GM12865 (cell line): Measurements from ENCODE around the gene PLEKHG3.

Source experiments
- DNase-seq: peaks from one replicate; pipeline ENCODE4 v3.0.0; 2010; ENCODE audit warnings: low read depth
- H3K4me3 ChIP-seq: 2 replicates; pipeline ENCODE4 v1.5.1; 2011; ENCODE audit warnings: mild to moderate bottlenecking, low read depth, low read length, control low read depth
- CTCF ChIP-seq: IDR thresholded peaks from 2 replicates; pipeline ENCODE4 v1.5.1; 2011; ENCODE audit warnings: low read length, control low read depth, low read depth, inconsistent platforms; ENCODE audit not compliant: insufficient read depth; ENCODE audit errors: missing control alignments

The PLEKHG3 gene

DNA sequence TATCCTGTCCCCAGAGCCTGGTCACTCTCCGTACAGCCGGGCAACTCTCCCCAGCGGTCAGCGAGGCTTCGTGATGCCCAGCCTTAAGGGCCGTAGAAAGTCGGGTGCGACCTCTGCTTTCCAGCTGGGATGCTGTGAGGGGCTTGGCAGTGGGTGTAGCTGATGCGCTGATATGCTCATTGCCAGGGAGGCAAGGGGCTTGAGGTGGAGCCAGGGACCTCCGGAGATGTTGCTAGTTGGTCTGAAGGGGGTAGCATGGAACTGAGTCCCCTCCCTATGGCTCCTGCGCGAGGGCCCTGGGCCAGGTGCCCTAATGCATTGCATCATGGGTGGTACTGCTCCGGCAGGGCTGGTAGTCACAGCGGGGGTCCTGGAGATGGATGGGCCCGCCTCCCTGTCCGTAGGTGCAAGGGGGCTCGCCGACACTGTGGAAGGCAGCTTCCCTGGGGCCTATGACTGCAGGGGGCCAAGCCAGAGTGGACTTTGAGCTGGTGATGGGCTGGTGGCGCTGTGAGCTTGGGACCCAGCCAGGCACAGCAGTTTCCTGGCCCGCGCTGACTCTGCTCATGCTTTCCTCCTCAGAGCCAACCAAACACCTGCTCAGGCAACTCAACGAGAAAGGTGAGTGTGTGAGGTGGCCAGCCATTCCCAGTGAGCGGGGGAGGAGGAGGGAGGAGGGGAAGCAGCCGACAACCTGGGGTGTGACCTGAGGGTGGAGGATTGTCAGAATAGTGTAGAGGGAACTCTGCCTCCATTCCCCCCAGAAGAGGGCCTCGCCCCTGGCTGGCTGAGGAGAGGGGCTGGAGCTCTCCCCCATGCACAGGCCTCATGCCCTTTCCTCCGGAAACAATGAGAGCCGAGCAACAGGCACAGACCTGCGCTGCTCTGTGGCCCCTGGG, 32.3 kb downstream of the PLEKHG3 start:
- H3K4me3 ChIP-seq: no peak overlapping the region
- no peak for TF ChIP-seq CTCF
- DNase-seq: no peak

DNA sequence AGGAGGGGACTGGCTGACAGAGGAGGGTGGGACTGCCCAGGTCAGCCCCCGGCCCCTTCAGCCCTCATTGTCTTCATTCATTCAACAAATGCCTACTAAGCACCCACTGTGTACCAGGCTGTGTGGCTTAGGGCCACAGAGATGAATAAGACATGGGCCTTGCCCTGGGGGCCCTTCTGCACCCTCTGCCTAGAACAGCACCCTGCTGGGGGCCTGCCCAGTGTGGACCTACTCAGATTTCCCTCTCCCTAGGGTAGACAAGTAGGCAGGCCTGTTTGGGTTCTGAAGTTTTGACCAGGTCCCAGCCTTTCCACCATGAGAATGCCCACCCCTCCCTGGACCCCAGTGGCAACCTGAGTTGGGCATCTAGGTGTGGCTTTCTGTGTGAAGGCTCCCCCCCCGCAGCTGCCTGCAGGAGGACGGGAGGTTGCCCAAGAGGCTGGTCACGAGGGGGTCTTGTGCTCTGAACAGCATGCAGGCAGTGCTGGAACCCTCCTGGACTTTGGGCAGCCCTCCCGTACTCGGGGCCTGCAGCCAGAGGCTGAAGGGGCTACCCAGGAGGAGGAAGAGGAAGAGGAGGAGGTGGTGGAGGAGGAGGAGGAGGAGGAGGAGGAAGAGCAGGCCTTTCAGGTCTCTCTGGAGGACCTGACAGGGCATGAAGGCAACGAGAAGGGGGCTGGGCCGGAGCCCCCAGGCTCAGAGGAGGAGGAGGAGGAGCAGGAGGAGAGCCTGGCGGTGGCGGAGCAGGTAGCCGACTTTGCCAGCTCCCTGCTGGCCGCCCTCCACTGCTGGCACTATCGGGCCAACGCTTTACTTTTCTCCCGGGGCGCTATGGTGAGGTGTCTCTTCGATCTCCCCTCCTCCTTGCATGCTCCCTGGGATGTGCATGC, 33.4 kb downstream of the PLEKHG3 start:
- DNase-seq: no peak
- H3K4me3 ChIP-seq: no peak overlapping the region
- TF ChIP-seq CTCF: no peak

DNA sequence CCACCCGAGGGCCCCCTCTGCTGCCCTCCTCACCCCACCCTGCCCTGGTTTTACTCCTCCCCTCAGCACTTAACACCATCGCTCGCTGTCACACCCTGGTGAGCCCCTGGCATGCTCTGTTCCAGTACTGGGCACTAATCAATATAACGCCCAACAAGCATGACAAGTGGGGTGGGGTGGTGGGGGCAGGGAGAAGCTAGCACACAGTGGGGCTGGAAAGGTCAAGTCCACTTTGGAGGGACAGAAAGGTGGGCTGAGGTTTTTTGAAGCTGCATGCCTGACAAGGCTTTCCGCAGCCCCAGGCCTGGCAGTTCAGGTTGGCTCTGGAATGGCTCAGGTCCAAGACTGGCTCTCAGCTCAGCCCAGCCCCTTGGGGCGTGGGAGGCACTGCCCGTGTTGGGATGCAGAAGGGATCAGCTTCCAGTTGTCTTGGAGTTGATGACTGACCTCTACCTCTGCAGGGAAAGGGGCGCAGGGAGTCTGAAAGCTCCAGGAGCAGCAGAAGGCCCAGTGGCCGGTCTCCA, 34.1 kb downstream of the PLEKHG3 start:
- no peak for TF ChIP-seq CTCF
- H3K4me3 ChIP-seq: no peak overlapping the region

GRCh38 chr14:64741200-64741599, 37.0 kb downstream of the PLEKHG3 start:
- H3K4me3 ChIP-seq: no peak overlapping the region
- no peak for DNase-seq
- no peak for TF ChIP-seq CTCF

More for the DNA sequence above, 34.1 kb downstream of the PLEKHG3 start:
- DNase-seq: no peak

GRCh38 chr14:64741961-64742360, 37.7 kb downstream of the PLEKHG3 start:
- H3K4me3 ChIP-seq: no peak overlapping the region
- no peak for DNase-seq
- TF ChIP-seq CTCF: no peak

DNA sequence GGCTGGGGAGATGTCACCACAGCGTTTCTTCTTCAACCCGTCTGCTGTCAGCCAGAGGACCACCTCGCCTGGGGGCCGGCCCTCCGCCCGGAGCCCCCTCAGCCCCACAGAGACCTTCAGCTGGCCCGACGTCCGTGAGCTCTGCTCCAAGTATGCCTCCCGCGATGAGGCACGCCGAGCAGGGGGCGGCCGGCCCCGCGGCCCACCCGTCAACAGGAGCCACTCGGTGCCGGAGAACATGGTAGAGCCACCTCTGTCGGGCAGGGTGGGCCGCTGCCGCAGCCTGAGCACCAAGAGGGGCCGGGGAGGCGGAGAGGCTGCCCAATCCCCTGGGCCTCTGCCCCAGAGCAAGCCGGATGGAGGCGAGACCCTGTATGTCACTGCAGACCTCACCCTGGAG, 38.8 kb downstream of the PLEKHG3 start:
- DNase-seq: no peak
- no peak overlapping the region for H3K4me3 ChIP-seq
- TF ChIP-seq CTCF: no peak
